Muscle layer of duodenum (tissue), 2 donors: ENCODE results near the gene RASAL2.
"Not testable (repeated sequence)": the region's sequence is repeated elsewhere in the genome, so short reads cannot be mapped to it uniquely, and the experiment has no call there.

Source experiments
- H3K27ac ChIP-seq: one replicate; pipeline ENCODE4 v1.7.0; 2013; ENCODE audit warnings: mild to moderate bottlenecking, low read length
- H3K27me3 ChIP-seq: one replicate; pipeline ENCODE4 v1.7.0; 2013; ENCODE audit warnings: low read depth, mild to moderate bottlenecking, control low read depth, low read length
- H3K36me3 ChIP-seq, 2 donors: one replicate each; pipeline ENCODE4 v1.7.0; 2013; ENCODE audit warnings: low read length in 2 of 2, control low read depth in 1 of 2, mild to moderate bottlenecking in 1 of 2; ENCODE audit not compliant: insufficient read depth in 2 of 2, control insufficient read depth in 1 of 2
- H3K4me1 ChIP-seq, 2 donors: one replicate each; pipeline ENCODE4 v1.7.0; 2013; ENCODE audit warnings: low read length in 2 of 2, mild to moderate bottlenecking in 2 of 2, control low read depth in 1 of 2, moderate library complexity in 1 of 2; ENCODE audit not compliant: insufficient read depth in 2 of 2, control insufficient read depth in 1 of 2
- H3K4me3 ChIP-seq, 2 donors: one replicate each; pipeline ENCODE4 v1.7.0; 2013; ENCODE audit warnings: low read length in 2 of 2, low read depth in 1 of 2, mild to moderate bottlenecking in 1 of 2
- H3K9me3 ChIP-seq, 2 donors: one replicate each; pipeline ENCODE4 v1.7.0; 2013; ENCODE audit warnings: low read length in 2 of 2, control low read depth in 1 of 2, mild to moderate bottlenecking in 1 of 2; ENCODE audit not compliant: control insufficient read depth in 1 of 2
- donor health status: healthy.

RASAL2 gene

DNA sequence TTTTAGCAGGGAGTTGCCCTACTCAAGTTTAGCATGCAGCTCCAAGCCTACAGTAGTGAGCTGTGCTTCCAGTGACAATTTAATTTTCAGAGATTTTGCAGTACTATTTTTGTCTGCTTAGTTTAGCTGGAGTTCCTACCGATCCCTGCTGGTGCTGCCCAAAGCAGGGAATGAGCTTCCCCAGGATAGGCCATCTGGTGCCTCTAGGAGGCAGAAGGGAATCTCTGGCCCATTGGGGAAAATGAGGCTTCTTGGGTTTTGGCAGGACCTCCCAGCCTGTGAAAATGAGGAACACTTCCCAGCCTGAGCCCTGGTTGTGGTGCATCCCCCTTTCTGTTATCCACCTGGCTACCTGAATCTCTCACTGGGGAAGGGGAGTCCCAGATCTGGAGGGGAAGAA, 149.2 kb downstream of the RASAL2 start:
- H3K27me3 ChIP-seq: no peaks in the 10 kb centered on the region
- H3K27ac ChIP-seq: no peak overlapping the region
- no peaks in the 10 kb centered on the region for H3K36me3 ChIP-seq
- peaks cover 0 to 7% of the 10 kb centered on the region in 2 donors for H3K4me1 ChIP-seq
- no peak overlapping the region for H3K4me3 ChIP-seq
- peaks cover 0 to 5% of the 10 kb centered on the region in 2 donors for H3K9me3 ChIP-seq

DNA sequence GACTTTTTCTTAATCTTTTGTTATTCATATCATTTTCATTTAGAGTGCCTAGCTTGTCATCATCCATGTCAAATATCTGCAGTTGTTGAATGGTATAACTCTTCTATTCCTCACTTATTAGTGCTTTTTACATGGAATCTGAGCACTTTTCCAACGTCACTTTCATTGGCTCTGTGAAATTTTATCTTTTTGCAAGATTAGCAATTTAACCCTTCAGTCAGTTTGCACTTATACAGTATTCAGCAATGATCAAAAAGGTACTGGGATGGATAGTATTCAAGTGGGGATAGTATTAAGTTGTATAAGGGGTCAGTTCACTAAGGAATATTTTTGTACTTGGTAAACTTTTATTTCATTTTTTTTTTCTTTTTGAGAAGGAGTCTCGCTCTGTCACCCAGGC, 150.0 kb downstream of the RASAL2 start:
- no peaks in the 10 kb centered on the region for H3K36me3 ChIP-seq
- H3K9me3 ChIP-seq: peaks cover 0 to 9% of the 10 kb centered on the region in 2 donors
- no peak overlapping the region for H3K4me3 ChIP-seq
- no peak overlapping the region for H3K27ac ChIP-seq
- no peaks in the 10 kb centered on the region for H3K27me3 ChIP-seq
- H3K4me1 ChIP-seq: peaks cover 0 to 7% of the 10 kb centered on the region in 2 donors

DNA sequence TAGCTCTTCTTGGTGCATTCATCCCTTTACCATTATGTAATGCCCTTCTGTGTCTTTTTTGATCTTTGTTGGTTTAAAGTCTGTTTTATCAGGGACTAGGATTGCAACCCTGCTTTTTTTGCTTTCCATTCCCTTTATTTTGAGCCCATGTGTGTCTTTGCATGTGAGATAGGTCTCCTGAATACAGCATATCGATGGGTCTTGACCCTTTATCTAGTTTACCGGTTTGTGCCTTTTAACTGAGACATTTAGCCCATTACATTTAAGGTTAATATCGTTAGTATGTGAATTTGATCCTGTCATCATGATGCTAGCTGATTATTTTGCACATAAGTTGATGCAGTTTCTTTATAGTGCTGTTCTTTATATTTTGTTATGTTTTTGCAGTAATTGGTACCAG, 154.4 kb downstream of the RASAL2 start:
- not testable (repeated sequence) for H3K4me3 ChIP-seq, H3K36me3 ChIP-seq, H3K9me3 ChIP-seq, H3K27me3 ChIP-seq, H3K27ac ChIP-seq, H3K4me1 ChIP-seq

DNA sequence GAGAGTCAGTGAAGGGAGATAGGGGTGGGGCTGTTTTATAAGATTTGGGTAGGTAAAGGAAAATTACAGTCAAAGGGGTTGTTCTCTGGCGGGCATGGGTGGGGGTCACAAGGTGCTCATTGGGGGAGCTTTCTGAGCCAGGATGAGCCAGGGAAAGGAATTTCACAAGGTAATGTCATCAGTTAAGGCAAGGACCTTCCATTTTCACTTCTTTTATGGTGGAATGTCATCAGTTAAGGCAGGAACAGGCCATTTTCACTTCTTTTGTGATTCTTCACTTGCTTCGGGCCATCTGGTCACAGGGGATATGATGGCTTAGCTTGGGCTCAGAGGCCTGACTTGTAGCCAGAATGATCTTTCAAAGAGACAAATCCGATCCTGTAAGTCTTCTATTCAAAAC, 159.7 kb downstream of the RASAL2 start:
- not testable (repeated sequence) for H3K4me1 ChIP-seq, H3K36me3 ChIP-seq, H3K27ac ChIP-seq, H3K27me3 ChIP-seq, H3K4me3 ChIP-seq, H3K9me3 ChIP-seq

DNA sequence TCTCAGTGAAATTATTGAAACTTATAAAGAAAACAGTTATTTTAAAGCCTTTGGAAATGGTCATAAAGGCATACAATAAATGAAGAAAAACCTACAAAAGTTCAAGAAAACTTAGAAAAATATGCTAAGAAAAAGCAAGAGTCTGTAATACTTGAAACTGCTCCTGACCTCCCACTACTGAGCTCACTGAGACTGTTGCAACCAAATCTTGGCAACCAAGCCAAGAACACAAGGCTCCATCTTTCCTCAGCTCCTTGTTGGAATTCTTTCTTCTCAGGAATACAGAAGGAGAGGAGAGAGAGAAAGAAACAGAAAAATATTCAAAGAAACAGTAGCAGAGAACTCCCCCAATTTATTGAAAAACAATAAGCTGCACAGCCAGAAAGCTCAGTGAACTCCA, 160.5 kb downstream of the RASAL2 start:
- H3K4me1 ChIP-seq: no peaks in the 10 kb centered on the region
- no peaks in the 10 kb centered on the region for H3K27me3 ChIP-seq
- peaks cover 0 to 3% of the 10 kb centered on the region in 2 donors for H3K9me3 ChIP-seq
- H3K4me3 ChIP-seq: no peak overlapping the region
- H3K36me3 ChIP-seq: no peaks in the 10 kb centered on the region
- no peak overlapping the region for H3K27ac ChIP-seq

DNA sequence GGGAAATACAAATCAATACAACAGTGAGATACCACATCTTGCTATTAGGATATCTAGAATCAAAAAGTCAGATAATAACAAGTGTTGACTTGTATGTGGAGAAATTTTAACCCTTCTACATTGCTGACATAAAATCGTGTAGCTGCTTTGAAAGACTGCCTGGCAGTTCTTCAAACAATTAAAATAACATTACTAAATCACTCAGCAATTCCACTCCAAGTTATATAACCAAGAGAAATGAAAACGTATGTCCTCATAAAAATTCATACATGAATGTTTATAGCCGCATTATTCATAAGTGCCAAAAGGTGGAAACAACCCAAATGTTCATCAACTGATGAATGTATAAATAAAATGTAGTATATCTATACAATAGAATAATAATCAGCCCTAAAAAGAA, 164.6 kb downstream of the RASAL2 start:
- no peak overlapping the region for H3K27ac ChIP-seq
- H3K9me3 ChIP-seq: peaks cover 0 to 3% of the 10 kb centered on the region in 2 donors
- H3K36me3 ChIP-seq: no peaks in the 10 kb centered on the region
- H3K4me1 ChIP-seq: peaks cover 0 to 18% of the 10 kb centered on the region in 2 donors
- no peaks in the 10 kb centered on the region for H3K27me3 ChIP-seq
- H3K4me3 ChIP-seq: no peak overlapping the region

DNA sequence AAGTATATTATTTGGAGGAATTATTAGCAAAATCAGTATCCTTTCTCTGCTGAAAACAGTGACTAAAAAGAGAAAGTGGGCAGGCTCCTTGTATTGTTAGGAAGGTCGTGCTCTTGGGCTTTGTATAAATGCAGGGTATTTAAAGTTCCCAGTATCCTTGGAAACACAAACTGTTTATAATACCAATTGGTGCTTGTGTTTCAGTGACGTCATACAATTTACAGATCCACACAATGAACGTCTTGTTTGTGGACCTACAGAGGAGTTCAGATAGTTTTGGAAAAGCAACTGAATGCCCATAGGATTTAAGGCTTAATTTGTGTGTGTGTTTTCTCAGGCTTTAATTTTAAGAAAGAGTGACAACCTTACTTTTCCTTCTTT, 168.2 kb downstream of the RASAL2 start:
- no peak overlapping the region for H3K4me3 ChIP-seq

DNA sequence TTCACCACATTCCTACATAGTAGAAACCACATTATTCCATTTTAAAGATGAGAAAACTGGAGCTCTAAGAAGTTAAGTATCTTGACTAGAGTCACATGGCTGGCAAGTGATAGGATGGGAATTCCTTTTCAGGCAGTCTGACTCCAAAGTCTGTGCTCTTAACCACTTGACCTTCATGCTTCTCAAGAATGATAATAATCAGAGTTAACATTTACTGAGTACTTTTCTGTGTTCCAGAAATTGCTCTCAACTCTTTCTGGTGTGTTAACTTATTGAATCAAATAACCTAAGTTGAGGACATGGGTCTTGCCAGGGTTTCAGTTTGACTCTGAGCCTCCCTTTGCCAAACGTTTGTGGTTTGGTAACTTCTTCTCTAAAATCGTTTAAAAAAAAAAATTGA, 169.4 kb downstream of the RASAL2 start:
- H3K9me3 ChIP-seq: no peaks in the 10 kb centered on the region
- no peak overlapping the region for H3K27ac ChIP-seq
- peaks cover 0 to 18% of the 10 kb centered on the region in 2 donors for H3K4me1 ChIP-seq
- no peaks in the 10 kb centered on the region for H3K27me3 ChIP-seq
- H3K36me3 ChIP-seq: no peaks in the 10 kb centered on the region
- no peak overlapping the region for H3K4me3 ChIP-seq

More for the DNA sequence above, 168.2 kb downstream of the RASAL2 start:
- Histone ChIP-seq H3K4me1 (peaks cover 0 to 18% of the 10 kb centered on the region in 2 donors), H3K36me3 (no peaks in the 10 kb centered on the region), H3K27me3 (no peaks in the 10 kb centered on the region), H3K9me3 (no peaks in the 10 kb centered on the region), H3K27ac (no peak overlapping the region)

DNA sequence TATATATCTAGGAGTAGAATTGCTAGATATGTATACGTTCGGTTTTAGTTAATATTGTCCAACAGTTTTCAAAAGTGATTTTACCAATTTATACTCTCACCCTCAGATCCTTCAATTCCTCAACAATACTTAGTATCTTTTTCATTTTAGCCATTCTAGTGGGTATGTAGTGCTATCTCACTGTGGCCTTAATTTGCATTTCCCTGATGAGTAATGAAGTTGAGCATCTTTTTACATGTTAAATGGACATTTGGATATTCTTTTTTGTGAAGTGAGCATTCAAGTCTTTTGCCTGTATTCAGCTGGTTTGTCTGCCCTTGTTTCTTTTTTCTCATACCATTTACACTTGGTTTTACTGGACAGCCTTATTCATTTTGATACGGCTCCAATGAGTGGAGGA, 172.2 kb downstream of the RASAL2 start:
- no peaks in the 10 kb centered on the region for H3K27me3 ChIP-seq
- H3K4me3 ChIP-seq: no peak overlapping the region
- no peaks in the 10 kb centered on the region for H3K36me3 ChIP-seq
- no peak overlapping the region for H3K27ac ChIP-seq
- H3K9me3 ChIP-seq: no peaks in the 10 kb centered on the region
- H3K4me1 ChIP-seq: peaks cover 0 to 16% of the 10 kb centered on the region in 2 donors

DNA sequence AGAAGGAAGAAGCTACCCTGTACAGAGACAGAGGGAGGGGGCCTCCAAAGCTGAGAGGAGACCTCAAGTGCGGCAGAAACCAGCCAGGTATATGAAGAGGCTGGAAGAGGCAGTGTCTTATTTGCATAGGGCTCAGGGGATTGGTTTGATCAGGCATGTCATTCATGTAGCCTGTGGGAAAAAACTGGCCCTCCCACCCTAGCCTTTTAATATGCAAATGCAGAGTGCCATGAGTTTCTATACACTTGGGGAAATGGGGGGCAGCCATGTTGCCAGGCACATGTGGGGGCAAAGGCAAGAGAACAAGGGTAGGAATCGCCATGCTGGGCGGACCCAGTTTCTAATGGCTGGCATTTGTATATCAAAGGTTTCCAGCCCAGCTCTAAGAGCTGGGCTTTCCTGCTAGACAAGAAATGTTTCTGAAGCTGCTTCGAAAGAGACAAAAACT, 172.7 kb downstream of the RASAL2 start:
- peaks cover 0 to 16% of the 10 kb centered on the region in 2 donors for H3K4me1 ChIP-seq
- H3K27ac ChIP-seq: no peak overlapping the region
- H3K27me3 ChIP-seq: no peaks in the 10 kb centered on the region
- H3K9me3 ChIP-seq: no peaks in the 10 kb centered on the region
- no peaks in the 10 kb centered on the region for H3K36me3 ChIP-seq
- H3K4me3 ChIP-seq: no peak overlapping the region

DNA sequence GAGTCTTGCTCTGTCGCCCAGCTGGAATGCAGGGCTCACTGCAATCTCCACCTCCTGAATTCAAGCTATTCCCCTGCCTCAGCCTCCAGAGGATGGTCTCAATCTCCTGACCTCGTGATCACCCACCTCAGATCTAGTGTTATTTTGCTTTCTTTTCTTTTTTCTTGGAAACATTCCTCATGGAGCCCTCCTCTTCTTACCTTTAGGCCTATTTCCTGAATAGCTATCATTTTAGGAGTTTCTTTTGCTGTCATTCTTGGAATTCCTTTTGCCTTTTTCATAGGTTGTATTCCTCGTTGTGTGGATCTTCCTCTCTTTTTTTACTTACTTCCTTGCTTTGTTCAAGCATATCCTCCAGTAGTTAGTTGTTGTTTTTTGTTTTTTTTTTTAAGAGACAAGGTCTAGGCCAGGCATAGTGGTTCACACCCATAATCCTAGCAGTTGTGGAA, 173.8 kb downstream of the RASAL2 start:
- H3K4me1 ChIP-seq: peaks cover 0 to 7% of the 10 kb centered on the region in 2 donors
- H3K27me3 ChIP-seq: no peaks in the 10 kb centered on the region
- no peak overlapping the region for H3K4me3 ChIP-seq
- no peak overlapping the region for H3K27ac ChIP-seq
- H3K36me3 ChIP-seq: no peaks in the 10 kb centered on the region
- H3K9me3 ChIP-seq: no peaks in the 10 kb centered on the region

DNA sequence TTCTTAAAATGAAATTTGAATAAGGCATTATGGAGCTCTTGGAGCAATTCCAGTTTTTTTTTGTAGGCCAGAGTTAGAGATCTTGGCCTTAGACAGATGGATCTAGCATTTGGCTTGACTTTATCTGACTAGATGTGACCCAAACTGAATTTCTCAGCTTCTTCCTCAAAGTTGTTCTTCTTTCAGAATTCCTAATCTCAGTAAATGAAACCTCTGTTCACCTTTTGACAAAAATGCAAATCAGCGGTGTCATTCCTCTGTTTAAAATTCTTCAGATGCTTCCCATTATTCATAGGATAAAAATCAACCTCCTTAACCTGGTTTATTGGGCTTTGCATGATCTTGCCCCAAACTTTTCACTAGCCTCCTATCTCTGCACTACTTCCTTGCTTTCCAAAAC, 177.6 kb downstream of the RASAL2 start:
- Histone ChIP-seq H3K27me3 (no peaks in the 10 kb centered on the region), H3K4me1 (no peaks in the 10 kb centered on the region), H3K36me3 (no peaks in the 10 kb centered on the region), H3K27ac (no peak overlapping the region), H3K9me3 (no peaks in the 10 kb centered on the region), H3K4me3 (no peak overlapping the region)
